Head of caudate nucleus (tissue), 42 donors: Measurements from ENCODE around the gene OTULIN.

ENCODE experiments used
- DNase-seq, 42 donors: peaks; one replicate each; pipeline versions ENCODE4 v3.0.0 to v3.0.0-alpha.2; 2020 to 2021; ENCODE audit warnings: mixed read lengths in 7 of 42
- intact Hi-C: fragments of 100-400 bp; cut with DNase I; formaldehyde crosslinking; loops from one replicate; pipeline ENCODE4 v1.15.0; 2022

OTULIN gene

DNA sequence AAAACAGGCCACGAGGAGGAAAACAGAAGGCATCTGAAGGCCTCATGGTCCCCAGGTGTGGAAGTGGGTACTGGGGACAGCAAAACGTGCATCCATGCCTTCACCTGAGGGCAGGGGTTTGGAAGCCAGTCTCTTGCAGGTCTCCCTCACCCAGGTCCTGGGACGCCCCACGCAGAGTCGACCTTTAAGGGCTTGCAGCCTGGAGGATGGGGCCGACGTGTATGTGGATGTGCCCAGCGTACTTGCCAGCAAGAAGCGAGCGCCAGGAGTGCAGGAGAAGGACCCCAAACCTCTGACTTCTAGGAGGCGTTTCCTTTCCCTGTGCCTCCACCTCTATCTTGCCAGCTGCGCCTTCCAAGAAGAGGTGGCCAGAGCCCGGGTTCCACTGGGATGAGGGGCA lies 65.9 kb downstream of the OTULIN start:
- intact Hi-C loops: no loop called here
- DNase-seq: no peak

DNA sequence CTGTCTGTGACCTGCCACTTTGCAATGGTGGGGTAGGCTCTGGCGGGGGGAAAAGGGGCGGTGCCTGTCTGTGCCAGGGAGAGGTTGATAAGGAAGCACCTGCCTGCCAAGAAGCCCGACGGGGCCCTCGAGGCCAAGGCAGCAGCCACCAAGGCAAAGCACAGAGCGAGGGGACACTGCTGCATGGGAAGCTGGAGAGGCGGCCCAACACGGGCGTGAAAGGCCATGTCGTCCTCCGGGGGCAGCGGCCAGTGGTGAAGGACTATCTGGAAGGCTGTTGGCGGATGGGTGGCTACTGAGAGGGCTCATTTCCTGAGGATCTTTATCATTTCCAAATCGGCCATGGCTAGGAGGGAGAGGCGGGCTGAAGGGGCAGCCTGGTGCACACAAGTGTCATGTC lies 66.4 kb downstream of the OTULIN start:
- intact Hi-C loops: no loop called here
- no peak for DNase-seq

DNA sequence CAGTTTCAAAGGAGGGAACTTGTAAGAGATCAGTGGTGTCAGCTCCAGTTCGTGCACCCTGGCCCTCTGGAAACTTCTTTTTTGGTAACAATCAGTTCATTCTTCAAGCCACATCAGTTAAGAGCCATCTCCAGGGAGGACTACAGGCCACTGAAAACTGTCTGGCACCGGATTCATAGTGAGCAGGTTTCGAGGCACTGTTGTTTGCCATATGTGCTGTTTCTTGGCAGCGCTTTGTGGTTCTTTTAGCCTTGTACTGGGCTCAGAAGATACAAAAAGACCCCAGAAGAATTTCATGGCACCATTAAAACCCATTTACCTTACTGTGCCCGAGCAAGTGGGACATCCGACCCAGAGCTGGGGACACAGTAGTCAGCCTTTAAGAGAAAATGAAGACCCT lies 68.5 kb downstream of the OTULIN start:
- DNase-seq: no peak
- intact Hi-C loops: no loop called here

DNA sequence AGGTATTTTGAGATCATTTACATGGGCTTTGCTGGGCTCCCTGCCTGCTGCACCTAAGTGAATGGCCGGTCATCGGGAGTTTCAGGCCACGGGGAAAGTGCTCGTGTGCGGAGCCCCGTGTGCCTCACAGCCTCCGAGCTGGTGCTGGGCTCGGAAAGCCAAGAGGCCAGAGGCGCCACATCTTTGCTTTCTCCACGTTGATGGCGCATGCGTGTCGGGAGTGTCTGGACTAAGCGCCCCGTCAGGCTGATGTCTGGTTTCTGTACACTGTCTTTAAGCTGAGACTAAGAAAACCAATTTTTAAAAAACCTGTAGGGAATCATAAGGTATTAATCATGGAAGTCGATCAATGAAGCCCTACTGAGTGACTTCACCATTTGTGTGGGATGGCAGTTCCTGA lies 69.1 kb downstream of the OTULIN start:
- intact Hi-C loops: no loop called here

DNA sequence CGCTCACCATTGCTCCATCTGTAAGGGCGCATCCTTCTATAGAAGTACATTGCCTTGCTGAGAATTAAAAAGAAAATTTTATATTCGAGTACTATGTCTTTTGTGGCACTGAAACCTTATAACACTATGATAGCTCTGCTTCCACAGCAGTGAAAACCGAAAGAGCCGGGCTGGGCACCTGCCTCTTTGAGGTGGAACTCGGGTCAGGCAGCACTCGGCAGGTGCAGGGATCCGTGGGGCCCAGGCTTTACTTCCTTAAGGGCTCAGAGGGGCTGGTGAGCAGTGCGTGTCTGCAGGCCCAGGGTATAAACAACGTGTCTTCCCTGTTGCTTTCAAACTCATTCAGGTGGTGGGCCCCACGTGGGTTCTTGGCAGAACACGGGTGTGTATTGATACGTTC lies 69.9 kb downstream of the OTULIN start:
- intact Hi-C loops: no loop called here
- no peak for DNase-seq

More for the DNA sequence above, 69.1 kb downstream of the OTULIN start:
- DNase-seq: no peak

DNA sequence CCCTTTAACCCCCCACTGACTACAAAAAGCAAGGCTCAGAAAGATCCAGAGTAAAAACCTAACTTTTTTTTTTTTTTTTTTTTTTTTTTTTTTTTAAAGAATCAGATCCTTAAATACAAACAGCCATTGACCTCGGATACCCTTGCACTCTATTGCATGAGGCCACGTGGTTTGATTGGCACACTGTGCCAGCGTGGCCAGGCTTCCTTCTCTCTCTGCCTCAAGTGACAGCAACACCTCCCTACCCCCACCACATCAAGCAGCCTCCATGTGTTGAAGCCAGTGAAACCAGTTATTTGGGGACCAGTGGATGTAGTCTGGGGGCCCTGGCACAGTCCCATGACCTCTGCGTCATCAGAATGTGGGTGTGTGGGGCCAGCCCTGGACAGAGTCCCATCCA lies 71.4 kb downstream of the OTULIN start:
- DNase-seq: peak in 21 of 42 donors; percentile 30 to 76 (median 51)
- intact Hi-C loops: no loop called here

DNA sequence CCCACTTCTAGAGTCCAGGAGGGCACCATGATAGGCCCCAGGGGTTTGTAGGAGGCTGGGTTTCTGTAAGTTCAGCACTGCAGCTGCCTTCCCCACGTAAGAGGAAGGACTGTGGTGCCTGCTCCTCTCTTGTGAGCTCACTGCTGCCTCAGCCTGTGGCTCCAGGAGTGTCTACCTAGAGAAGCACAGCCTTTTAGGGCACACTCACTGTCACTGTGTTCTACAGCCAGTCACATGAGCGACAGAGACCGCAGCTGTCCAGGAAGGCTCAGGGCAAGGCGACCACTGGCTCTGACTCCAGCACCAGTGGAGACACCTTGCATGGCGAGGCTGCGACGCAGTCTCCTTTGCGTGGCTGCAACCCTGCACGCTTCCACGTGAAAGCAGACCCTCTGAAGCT lies 72.8 kb downstream of the OTULIN start:
- intact Hi-C loops: no loop called here
- no peak for DNase-seq

DNA sequence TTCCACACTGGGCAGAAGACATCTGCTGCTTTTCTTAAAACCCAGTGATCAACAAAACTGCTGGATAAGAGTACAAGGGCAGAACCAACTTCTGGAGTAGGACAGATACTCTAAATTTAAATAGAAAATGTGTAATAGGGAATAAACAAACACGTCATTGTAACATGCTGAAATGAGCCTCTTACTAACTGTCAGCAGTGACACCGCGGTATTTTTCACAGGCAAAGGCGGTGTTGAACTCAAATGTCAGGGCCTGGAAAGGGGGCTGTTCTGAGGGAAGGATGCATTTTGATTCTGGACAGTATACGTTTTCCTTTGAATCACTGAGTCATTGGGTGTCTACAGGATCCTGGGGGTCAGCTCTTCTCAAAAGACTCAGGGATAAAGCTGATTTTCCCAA lies 73.5 kb downstream of the OTULIN start:
- no peak for DNase-seq
- intact Hi-C loops: no loop called here

DNA sequence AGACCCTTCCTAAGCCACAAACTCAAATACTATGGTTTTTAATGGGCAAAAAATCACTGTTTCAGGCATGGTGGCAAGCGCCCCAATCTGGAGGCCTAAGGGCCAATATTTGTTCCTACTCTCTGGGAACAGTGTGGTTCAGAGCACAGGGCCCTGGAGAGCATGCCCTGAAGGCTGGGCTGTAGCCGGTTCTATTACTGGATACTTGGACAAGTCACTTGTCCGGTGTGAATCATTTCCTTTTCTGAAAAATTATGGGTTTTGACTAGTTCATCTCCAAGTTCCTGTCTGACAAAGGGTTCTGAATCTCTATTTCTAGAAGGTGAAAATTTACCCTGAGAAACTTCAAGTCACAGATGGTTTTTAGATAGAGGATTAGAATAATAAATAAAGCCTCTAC lies 75.0 kb downstream of the OTULIN start:
- DNase-seq: no peak
- intact Hi-C loops: no loop called here

DNA sequence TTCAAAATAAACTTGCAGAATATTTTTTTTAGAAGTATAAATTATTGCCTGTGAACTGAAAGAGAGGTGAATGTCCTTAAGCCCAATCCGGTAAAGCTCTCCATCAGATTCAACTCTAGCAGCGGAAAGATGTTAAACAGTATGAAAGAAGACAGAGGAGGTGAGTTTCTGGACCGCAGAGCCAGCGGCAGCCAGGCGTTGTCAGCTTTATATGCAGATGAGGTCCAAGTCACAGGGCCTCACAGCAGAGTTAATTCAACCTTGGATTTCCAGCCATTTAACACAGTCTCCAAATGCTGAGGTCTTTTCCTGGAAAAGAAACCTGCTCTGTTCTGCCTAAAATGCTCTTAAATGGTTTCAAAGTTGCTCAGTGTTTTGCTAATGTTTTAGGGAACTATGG lies 75.5 kb downstream of the OTULIN start:
- DNase-seq: no peak
- intact Hi-C loops: no loop called here

DNA sequence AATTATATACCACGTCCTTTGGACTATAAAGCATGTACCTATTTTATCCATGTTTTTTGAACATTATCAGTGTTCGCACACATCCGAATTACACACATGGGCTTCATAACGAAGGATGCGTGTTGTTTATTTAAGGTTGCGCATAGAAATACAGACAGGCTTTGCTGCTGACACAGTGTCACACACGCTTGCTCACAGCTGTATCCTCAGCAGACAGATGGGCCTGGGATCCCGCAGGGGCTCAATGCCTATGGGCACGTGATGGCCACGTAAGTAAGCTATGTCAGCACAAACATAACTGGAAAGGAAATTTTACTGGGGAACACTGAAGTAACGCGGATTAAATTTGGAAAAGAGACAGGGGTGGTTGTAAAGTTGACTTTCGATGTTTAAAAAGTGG lies 76.6 kb downstream of the OTULIN start:
- intact Hi-C loops: no loop called here
- peak in 1 of 42 donors; percentile 58 for DNase-seq

DNA sequence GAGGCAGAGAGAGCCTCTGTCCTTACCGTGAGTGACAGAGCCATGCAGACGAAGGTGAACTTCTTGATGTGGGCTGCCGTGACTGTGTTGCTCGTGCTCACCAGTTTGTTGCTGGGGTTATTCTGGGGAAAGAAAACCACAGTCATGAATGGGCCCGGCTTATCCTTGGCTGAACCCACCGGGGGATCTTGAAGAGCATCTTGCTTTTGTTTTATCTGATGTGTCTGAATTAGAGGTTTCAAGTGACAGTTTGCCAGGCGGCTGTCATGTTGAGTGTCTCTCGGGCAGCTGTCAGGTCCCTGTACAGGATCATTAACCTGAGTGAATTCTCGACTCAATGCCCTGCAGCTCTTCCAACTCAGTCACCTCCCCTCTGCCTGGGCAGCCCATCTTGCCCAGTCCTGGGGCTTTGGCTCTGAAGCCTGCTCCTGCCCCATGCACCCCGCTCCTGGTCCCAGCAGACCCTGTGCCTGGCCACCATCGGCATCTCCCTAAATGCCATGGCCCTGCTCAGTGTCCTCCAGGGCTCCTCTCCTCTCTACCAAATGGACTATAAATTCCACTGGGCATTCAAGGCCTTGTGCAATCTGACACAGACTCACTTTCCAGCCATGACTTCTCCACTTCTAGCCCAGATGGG lies 77.4 kb downstream of the OTULIN start:
- intact Hi-C loops: no loop called here
- DNase-seq: no peak

DNA sequence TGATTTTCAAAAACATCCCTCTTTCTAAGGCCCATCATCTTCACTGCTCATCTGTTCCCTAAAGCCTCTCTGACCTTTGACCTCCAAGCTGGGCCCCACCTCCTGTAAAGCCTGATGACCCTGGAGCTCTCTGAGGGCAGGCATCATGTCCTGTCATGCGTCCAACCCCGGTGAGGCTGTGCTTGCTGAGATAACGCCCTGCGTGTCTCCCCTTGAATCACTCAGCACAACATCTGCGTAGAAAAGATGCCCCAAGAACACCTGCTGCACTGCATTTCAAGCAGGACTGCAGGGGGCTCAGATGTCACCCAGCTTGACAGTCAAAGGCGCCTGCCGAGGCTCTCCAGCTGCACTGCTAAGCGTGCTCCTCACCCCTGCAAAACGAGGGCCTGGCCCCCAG lies 78.0 kb downstream of the OTULIN start:
- intact Hi-C loops: no loop called here
- DNase-seq: no peak

DNA sequence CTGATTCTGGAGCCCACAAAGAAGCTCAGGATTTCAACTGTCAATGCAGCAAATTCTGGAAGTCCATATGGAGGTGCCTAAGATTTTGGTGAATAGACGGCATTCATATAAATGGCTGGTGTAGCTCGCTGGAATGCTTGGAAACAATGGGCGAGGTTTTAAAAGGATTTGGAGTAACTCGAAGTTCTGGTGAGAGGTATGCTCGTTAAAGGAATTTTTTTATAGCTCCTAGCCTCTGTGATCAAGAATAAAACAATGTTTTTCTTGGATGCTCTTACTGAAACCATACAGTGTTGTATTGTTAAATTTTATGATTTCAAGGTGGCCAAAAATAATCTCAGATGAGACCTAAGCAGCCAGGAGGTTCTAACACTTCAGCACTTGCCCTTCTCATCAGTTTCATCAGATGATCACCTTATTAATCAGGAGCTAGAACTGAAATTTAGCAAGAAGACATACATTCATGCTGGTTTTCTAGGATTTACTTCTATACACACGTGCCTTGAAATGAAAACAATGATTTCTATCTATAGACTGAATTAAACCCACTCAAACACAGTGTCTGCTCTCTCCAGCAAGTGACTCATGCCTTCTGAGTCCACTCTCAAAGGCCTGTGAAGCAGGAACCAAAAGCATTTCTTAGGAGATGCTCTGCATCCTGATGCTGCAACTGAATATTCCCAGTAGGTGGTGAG lies 79.2 kb downstream of the OTULIN start:
- intact Hi-C loops: no loop called here
- no peak for DNase-seq

DNA sequence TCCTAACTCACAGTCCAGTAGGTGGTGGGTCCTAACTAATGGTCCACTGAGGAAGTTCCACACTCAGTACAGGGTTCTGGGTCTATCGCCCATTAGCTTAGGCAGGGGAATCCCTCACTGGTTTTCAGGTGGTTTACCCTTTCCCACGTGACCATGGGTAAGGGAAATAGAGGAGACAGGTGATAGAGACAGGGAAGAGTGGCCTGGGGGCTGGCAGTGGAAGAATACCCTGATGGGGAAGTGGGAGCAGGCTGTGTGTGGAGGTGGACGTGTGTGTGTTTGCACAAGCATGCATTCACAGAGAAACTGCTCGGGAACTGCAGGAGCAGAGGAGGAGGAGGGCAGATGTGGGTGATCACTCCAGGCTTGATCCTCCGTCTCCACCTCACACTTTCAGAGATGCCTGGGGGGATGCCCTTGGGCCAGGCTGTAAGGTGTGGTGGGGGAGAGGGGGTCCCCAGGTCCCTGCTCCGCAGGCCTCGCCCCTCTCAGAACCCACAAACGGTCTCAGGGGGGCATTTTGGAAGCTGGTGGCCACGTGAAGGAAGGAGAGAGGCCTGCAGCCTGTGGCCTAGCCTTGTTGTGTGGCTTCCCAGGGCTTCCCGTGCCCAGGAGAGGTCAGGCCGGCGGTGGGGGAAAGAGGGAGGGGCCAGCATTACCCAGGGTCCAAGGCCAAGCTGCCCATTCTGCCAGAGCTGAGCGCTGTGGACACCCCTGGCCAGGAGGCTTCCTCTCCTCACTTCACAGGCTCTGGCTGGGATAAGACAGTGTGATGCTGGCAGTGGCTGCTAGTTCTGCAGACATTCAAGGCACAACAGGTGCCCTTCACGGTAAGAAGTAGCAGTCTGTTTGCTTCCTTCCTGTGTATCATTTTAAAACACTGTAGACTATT lies 80.0 kb downstream of the OTULIN start:
- intact Hi-C loops: no loop called here
- peak in 2 of 42 donors; percentile 31 to 35 for DNase-seq

DNA sequence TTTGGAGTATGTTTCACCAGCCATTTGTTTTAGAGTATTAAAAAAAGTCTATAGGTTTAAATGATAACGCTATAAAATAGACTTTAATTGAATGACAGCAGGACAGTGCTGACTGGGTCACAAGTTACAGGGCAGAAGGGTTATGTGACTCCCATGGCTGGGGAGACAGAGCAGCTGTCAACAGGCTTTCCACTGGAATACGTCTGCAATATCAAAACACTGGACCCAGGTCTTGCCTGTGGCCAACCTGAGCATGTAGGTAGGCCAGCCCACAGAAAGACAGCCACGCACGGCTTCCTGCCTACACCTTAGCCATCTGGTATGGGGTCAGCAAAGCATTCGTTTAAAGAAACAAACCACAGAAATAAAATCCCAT lies 80.7 kb downstream of the OTULIN start:
- DNase-seq: no peak
- intact Hi-C loops: no loop called here

DNA sequence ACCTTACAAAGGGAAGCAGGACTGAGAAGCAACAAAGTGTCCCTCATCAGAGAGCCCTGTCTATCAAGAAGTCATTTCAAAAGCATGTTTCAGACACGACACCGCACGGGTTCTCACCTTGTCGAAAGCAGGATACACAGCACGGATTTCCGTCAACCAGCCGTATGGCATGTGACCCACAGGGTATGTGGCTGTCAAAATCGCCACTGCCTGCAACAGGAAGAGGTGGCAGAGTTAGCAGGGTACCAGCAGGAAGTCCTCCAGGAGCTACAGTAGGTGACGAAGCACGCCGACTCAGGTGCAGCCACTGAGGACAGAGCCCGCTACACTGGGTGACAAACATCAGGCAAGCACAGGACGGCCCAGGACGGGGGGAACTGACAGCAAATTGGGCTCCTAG lies 81.2 kb downstream of the OTULIN start:
- intact Hi-C loops: no loop called here
- DNase-seq: no peak

DNA sequence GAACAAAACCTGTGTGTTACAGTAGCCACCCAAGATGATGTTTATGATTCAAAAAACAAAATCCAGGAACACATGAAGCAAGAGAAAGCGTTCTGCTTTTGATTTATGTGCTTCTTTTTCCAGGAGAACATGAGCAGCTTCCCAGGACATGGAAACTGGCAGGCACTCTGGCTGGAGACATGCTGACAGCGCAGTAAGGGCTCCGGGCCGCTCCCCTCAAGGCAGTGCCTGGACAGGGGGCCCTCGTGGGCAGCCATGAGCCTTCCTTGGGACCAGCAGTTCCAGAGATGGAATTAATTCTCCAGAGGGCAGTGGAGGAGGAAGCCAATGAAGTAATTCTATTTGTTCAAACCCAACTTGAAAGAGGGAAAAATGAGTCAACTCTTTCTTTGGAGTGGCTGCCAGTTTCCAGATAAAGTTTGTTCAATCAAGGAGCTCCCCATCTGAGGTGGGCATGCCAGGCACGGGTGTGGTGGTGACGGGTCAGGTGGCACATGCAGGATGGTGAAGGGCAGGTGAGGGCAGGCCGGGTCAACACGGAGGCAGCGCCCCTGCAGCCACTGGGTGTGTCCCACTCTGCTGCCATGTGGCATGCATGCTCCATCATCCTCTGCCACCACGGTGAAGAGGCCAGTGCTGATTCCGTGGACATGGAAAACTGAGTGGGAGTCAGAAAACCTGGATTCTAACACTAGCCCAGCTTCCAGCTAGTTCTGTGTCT lies 83.8 kb downstream of the OTULIN start:
- intact Hi-C loops: no loop called here
- no peak for DNase-seq
